ENCODE measurements around the gene C1orf56.
"Not testable (repeated sequence)": the region's sequence is repeated elsewhere in the genome, so short reads cannot be mapped to it uniquely, and the experiment has no call there.

The C1orf56 gene

GRCh38 chr1:151065089-151065645 is 17.6 kb downstream of the C1orf56 start:
- no peak for DNase-seq

- DNase-seq, result no peak
These were observed 19.6 kb downstream of the C1orf56 start for GRCh38 chr1:151067185-151067584.

DNA sequence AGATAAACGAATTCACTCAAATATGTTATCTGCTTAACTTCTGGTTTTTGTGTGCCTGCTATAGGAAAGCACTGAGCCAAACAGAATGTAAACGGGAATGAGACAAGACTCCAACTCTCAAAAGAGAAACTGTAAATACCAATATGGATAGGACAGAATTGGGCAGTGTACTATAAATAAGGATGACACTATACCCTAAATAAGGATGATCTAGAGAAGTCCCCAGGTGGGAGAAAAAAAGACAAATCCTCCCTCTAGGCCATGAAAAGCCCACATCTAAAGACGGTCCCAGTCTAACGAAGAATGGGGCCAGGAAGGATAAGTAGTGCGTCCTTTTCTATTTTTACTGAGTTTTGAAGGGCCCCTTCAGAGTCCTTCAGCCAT is 21.5 kb downstream of the C1orf56 start:
- no peak for DNase-seq

DNA sequence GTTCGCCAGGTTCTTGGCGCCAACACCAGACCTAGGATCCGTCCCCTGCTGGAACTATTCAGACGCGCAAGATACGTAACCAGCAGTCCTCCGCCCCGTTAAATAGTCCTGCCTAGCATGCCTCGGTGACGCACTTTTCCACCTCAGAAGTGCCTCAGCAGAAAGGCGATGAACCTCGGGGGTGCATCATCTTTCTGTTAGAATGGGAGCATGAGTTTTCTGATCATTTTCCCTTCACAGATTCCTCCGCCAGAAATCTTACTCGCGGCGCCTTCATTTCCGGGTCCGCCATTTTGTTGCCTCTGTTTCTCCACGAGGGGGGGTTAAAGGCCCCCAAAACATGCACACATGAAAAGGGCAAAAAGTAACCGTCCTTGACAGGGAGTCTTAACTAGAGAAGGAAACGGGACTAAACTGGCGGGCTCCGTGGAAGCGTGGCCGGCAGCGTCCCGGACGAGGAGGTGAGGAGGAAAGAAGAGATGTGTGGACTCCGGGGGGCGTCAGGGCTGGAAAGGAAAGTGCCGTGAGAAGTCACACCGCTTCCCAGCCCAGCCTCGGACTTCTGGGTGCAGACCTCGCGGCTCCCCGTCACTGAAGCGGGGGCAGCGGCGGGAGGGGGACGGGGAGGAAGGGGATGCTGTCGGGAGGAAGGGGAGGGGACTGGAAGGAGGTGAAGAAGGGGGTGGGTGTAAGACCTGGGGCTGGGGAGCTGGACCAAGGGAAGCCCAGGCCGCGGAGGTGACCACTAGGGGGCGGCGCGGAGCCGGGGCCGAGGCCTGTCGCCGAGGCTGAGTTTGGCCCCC is 23.1 kb downstream of the C1orf56 start, which contains the start of gene GABPB2:
GABPB2 (plus strand) TSS at position 288 of the 803 bp plus-strand sequence. CDS start 17,429 bp downstream, outside the sequence.
- DNase-seq, result peak; percentile 96 to 97

DNA sequence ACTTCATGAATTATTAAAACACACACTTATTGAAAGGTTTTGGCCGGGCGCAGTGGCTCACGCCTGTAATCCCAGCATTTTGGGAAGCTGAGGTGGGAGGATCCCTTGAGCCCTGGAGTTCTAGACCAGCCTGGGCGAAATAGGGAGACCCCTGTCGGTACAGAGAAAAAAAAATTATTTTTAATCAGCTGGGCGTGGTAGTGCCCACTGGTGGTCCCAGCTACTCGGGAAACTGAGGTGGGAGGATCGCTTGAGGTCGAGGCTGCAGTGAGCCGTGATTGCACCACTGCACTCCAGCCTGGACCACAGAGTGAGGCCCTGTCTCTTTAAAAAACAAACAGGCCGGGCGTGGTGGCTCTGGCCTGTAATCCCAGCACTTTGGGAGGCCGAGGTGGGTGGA is 24.7 kb downstream of the C1orf56 start:
- DNase-seq, result no peak

DNA sequence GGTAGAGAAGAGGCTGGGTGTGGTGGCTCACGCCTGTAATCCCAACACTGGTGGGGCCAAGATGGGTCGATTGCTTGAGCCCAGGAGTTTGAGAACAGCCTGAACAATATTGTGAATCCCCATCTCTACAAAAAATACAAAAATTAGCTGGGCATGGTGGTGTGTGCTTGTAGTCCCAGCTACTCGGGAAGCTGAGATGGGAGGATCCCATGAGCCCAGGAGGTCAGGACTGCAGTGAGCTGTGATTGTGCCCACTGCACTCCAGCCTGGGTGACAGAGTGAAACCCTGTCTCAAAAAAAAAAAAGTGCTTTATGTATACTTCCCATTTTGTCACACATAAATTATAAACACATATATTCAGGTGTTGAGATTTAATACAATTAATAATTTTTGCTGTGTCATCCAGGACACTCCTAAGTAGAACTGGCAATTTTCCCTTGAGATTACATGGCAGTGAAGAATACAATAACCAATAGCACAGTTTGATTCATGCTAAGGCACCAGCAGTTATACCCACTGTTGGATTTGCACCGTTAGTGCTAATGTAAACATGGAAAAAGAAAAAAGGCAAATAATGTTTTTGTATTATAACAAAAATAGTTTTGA is 38.5 kb downstream of the C1orf56 start:
- DNase-seq, result no peak

GRCh38 chr1:151097426-151097825 is 49.9 kb downstream of the C1orf56 start:
- not testable (repeated sequence) for DNase-seq

GRCh38 chr1:151098126-151098525 is 50.6 kb downstream of the C1orf56 start:
- no peak for DNase-seq
